Activated T-cell treated with anti-CD3 and anti-CD28 coated beads, Interleukin-2, amount 50 U/mL, for 4 hours (primary cell): ENCODE data around the gene KRT17. TPM values are rescaled to one million over a fixed set of nuclear protein-coding genes. Genes with fewer than 3 reads are reported as not detected.
"Not testable (repeated sequence)": the region's sequence is repeated elsewhere in the genome, so short reads cannot be mapped to it uniquely, and the experiment has no call there.

ENCODE experiments used
- ATAC-seq, 2 donors: fragments of 200-7000 bp; cut with Tn5 transposase; one replicate each; pipeline ENCODE4 v1.10.0; 2021
- DNase-seq: peaks from one replicate; pipeline ENCODE4 v3.0.0-alpha.2; 2020
- H3K27me3 Mint-ChIP-seq: one replicate; pipeline ENCODE4 v1.8.0; 2021; ENCODE audit warnings: low read depth, mixed read lengths
- H3K36me3 Mint-ChIP-seq: one replicate; pipeline ENCODE4 v1.8.0; 2022; ENCODE audit warnings: mixed read lengths; ENCODE audit not compliant: insufficient read depth
- H3K4me1 Mint-ChIP-seq: one replicate; pipeline ENCODE4 v1.8.0; 2021; ENCODE audit warnings: low read depth, mixed read lengths
- H3K4me3 Mint-ChIP-seq: one replicate; pipeline ENCODE4 v1.8.0; 2021; ENCODE audit warnings: mild to moderate bottlenecking, moderate library complexity, mixed read lengths
- H3K9me3 Mint-ChIP-seq: one replicate; pipeline ENCODE4 v1.8.0; 2021; ENCODE audit warnings: mixed read lengths
- total RNA-seq, 3 donors: library from RNA; stranded (reverse); gene quantifications; one replicate each; pipeline ENCODE4 v1.2.1, GENCODE V29; 2021

KRT17 gene
- total RNA-seq, 3 donors from 2014 or later: not detected

DNA sequence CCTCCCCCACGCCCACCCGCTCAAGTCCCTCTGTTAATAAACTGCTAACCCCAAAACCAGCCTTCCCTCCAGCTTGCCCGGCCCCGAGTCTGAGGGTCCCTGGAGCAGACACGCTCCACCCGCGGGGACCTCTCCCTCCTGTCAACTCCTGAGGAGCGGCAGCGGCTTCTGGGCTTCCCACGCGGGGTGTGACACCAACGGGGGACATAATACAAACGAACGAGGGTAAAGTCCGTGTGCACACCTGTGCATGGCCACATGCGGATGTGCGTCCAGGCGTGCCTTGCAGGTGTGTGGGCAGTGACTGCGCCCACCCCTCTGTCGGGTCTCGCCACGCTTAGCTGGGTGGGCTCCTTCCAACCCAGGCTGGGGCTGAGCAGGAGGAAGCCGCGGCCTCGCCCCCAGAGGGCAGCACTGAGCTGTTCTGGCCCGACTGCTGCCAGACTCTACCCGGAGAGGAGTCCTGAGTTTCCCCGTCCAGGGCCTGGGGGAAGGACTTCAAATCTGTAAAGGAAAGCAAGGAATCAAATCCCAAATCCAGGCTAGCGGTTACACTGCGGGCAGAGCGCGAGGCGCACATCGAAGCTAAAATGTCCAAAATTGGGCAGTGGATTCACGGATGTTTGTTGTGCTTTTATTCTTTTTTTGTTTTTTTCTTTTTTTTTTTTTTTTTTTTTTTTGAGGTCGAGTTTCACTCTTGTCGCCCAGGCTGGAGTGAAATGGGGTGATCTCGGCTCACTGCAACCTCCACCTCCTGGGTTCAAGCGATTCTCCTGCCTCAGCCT, 24.2 kb upstream of the KRT17 start:
- ATAC-seq: peak; percentile 90 to 92
- Mint-ChIP-seq H3K4me3 (peak overlapping the region; percentile 72), H3K27me3 (no peaks in the 10 kb centered on the region)

DNA sequence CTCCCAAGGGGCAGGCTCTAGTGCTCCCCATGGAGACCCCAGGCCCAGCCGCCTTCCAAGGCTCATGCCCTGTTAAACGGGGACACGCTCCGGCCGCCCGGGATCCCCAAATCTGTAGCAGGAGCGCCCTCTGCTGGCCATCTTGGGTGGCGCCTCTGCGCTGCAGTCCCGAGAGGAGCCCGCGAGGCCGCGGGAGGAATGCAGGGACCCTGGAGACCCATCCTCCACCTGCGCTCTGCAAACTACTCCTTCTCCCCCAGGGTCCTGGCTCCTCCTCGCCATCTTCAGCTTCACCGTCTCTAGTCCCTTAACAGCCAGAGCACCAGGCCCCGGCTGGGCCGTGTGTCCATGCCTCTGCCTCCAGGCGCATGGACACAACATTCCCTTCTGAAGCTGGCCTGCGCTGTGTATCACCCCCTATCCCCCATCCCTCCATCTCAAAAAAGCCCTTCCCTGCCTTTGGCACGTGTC, 23.6 kb upstream of the KRT17 start:
- H3K36me3 Mint-ChIP-seq: no peaks in the 10 kb centered on the region
- DNase-seq: peak; percentile 92
- ATAC-seq: peak; percentile 84 to 87
- H3K9me3 Mint-ChIP-seq: no peaks in the 10 kb centered on the region
- H3K4me3 Mint-ChIP-seq: peak overlapping the region; percentile 72
- peaks cover 10% of the 10 kb centered on the region for H3K4me1 Mint-ChIP-seq
- no peaks in the 10 kb centered on the region for H3K27me3 Mint-ChIP-seq

More for the DNA sequence above, 24.2 kb upstream of the KRT17 start:
- Mint-ChIP-seq H3K4me1 (peaks cover 10% of the 10 kb centered on the region), H3K9me3 (no peaks in the 10 kb centered on the region), H3K36me3 (no peaks in the 10 kb centered on the region)
- peak; percentile 84 for DNase-seq

DNA sequence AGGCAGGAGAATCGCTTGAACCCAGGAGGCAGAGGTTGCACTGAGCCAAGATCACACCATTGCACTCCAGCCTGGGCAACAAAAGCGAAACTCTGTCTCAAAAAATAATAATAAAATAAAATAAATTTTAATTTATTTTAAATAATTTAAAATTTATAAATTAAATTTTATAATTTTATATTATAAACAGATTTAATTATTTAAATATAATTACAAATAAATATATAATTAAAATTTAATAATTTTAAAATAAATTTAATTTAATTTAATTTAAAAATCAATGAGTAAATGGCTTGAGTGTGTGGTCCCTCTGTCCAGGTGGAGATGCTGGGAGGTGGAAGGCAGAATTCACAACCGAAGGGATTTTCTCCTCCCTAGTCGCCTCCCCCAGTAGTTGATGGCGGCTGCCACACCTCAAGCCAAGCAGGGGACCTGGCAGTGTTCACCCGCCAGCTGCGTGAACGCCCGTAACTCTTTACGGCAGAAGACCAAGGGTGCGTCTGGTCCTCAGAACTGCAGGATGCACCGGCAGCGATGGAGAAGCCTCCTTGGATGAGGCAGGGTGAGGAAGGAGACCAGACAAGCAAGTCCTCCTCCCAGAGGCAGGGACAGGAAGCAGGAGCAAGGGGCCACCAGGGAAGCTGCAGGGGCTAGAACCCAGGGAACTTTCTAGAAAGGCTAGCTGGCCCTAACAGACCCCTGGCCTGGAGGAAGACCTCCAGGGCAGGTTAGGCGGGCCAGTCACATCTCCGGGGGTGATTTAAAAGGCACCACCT, 22.9 kb upstream of the KRT17 start:
- H3K36me3 Mint-ChIP-seq: no peaks in the 10 kb centered on the region
- peaks cover 10% of the 10 kb centered on the region for H3K4me1 Mint-ChIP-seq
- DNase-seq (no peak), ATAC-seq (no peak)
- H3K4me3 Mint-ChIP-seq: no peak overlapping the region
- no peaks in the 10 kb centered on the region for H3K27me3 Mint-ChIP-seq
- H3K9me3 Mint-ChIP-seq: no peaks in the 10 kb centered on the region

DNA sequence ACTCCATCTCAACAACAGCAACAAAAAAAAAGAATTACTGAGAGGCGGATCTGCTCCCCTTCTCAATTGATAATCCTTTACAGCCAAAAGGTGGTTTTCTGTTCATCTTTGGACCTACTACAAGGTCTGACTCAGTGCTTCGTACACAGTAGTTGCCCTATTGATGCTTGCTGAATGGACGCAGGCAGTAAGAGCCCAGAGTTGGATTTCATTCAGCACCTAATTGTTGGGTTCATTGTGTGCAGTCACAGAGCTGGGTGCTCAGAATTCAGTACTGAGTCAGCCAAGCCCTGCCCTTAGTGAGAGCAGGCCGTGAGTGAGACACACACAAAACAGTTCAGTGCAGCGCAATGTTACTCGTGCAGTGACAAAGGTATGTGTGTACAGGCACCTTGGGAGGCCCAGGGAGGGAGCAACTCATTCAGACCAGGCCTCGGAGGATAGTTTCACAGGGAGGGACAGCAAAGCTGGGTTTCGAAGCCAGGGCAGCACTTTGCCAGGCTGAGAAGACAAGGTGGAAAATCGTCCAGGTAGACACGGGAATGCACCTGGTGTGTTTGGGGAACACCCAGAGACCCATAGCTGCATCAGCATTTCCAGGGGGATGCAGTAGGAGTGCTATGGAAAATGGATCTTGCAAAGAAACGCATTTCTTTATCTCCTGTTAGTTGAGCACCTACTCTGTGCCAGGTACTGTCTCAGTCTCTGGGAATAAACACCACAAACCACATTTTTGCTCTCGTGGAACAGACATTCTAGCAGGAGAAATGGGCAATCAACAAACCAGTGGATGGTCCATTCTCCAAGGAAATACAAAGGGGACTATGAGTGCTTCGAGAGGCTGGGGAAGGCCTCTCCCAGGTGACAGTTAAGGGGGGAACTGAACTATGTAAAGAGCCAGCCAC, 18.1 kb upstream of the KRT17 start:
- DNase-seq: no peak
- H3K36me3 Mint-ChIP-seq: no peaks in the 10 kb centered on the region
- no peaks in the 10 kb centered on the region for H3K9me3 Mint-ChIP-seq
- H3K27me3 Mint-ChIP-seq: no peaks in the 10 kb centered on the region
- ATAC-seq: no peak
- H3K4me3 Mint-ChIP-seq: no peak overlapping the region
- H3K4me1 Mint-ChIP-seq: no peaks in the 10 kb centered on the region

DNA sequence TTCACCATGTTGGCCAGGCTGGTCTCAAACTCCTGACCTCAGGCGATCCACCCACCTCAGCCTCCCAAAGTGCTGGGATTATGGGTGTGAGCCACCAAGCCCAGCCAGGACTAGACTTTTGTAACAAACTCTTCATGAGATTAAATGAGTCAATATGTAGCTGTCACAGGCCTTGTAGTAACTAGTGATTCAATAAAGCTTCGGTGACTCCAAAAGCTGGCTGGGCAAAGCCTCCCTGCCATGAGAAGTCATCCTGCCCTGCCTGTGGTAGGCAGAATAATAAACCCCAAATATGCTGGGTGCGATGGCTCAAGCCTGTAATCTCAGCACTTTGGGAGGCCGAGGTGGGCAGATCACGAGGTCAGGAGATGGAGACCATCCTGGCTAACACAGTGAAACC, 16.2 kb upstream of the KRT17 start:
- not testable (repeated sequence) for ATAC-seq, H3K4me3 Mint-ChIP-seq, H3K27me3 Mint-ChIP-seq, H3K4me1 Mint-ChIP-seq, H3K9me3 Mint-ChIP-seq, H3K36me3 Mint-ChIP-seq, DNase-seq

DNA sequence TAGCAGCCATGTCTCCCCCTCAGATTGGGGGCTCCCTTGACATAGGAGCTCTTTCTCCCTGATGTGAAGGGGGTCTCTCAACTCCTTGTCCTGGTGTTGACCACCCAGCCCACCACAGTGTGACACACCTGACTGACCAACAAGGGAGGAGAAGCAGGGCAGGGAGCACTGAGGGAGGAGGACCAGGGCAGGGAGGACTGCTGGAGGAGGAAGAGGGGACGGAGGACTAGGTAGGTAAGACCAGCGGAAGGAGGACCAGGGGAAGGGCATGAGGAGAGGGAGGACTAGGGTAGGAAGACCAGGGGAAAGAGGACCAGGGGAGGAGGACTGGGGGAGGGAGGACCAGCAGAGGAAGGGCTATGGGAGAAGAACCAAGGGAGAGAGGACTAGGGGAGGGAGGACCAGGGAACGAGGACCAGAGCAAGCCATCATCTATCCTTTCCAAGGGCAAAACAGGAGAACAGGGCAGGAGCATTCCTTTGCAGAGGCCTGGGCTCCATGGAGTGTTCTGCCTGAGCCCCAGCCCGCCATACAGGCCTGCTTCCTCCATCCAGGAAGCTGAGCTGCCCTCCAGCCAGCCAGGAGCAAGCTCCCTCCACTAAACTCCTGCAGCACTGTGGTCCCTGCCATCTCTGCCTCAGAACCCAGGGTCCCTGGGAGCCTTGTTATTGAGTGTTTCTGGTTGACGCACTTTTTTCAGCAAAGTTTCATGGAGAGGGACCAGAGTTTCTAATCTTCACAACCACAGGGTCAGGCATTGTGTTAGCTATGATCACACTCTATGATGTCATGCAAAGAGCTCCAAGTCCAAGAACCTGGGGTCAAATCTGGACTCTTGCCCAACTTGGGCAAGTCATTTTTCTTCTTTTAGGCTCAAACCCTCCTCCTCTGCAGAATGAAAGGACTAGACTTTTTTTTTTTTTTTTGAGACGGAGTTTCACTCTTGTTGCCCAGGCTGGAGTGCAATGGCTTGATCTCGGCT, 15.4 kb upstream of the KRT17 start:
- H3K4me1 Mint-ChIP-seq: no peaks in the 10 kb centered on the region
- no peak overlapping the region for H3K4me3 Mint-ChIP-seq
- DNase-seq (no peak), ATAC-seq (no peak)
- H3K9me3 Mint-ChIP-seq: no peaks in the 10 kb centered on the region
- no peaks in the 10 kb centered on the region for H3K27me3 Mint-ChIP-seq
- no peaks in the 10 kb centered on the region for H3K36me3 Mint-ChIP-seq

DNA sequence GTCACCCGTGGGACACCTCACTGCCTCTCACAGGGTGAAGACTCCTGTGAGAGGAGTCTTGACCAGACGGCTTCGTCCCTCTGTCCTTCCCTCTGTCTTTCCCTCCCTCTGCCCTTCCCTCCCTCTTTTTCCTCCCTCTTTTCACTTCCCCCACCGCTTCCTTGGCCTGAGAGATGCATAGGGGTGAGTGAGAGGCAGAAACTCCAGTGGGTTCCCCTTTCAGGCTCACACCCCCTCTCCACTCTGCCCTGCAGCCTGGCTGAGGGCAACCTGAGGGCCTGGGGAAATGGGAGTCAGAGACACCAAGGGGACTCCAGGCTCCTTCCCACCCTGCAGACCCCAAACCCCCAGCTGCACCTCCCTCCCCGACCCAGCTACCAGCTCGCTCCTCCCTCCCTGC, 14.6 kb upstream of the KRT17 start:
- no peaks in the 10 kb centered on the region for H3K36me3 Mint-ChIP-seq
- no peak for ATAC-seq
- DNase-seq: no peak
- H3K4me3 Mint-ChIP-seq: no peak overlapping the region
- H3K9me3 Mint-ChIP-seq: no peaks in the 10 kb centered on the region
- no peaks in the 10 kb centered on the region for H3K27me3 Mint-ChIP-seq
- no peaks in the 10 kb centered on the region for H3K4me1 Mint-ChIP-seq

DNA sequence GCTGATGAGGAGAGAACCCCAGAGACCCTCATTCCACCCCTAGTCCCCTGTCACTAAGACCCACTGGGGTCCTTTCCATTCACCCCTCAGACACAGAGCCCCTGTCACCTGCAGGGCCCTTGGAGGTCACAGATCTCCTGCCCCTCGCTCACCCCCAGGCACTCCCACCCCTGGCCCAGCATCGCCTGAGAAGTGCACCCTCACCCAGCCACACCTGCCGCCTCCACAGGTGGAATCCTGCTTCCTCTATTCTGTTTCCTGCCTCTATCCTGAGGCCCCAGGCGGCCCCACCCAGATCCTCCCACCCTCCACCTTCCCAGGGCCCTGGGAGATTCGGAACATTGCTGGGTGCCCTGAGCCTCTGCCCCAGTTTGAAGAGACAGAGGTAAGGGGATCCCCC, 13.8 kb upstream of the KRT17 start:
- DNase-seq: no peak
- Mint-ChIP-seq H3K4me3 (no peak overlapping the region), H3K4me1 (no peaks in the 10 kb centered on the region), H3K9me3 (no peaks in the 10 kb centered on the region), H3K36me3 (no peaks in the 10 kb centered on the region), H3K27me3 (no peaks in the 10 kb centered on the region)
- ATAC-seq: no peak

DNA sequence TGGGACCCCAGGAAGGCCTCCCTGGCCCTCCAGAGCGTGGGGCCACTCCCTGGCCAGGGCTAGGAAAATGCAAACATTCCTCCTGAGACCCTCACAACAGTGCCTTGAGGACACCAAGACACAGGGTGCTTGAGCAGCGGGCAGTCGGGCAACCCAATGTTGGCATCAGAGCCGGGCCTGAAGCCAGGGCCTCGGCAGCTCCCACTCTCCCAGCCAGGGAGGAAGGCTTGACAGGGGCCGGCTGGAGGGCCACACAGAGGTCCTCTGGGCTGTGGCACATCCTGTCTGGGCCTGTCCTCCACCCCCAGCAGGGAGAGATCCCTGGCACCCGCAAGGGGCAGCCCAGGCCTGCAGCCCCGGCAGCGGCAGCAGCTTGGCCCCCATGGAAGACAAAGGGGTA, 12.3 kb upstream of the KRT17 start:
- Mint-ChIP-seq H3K4me1 (no peaks in the 10 kb centered on the region), H3K9me3 (no peaks in the 10 kb centered on the region), H3K4me3 (no peak overlapping the region), H3K27me3 (no peaks in the 10 kb centered on the region), H3K36me3 (no peaks in the 10 kb centered on the region)
- DNase-seq (no peak), ATAC-seq (no peak)

DNA sequence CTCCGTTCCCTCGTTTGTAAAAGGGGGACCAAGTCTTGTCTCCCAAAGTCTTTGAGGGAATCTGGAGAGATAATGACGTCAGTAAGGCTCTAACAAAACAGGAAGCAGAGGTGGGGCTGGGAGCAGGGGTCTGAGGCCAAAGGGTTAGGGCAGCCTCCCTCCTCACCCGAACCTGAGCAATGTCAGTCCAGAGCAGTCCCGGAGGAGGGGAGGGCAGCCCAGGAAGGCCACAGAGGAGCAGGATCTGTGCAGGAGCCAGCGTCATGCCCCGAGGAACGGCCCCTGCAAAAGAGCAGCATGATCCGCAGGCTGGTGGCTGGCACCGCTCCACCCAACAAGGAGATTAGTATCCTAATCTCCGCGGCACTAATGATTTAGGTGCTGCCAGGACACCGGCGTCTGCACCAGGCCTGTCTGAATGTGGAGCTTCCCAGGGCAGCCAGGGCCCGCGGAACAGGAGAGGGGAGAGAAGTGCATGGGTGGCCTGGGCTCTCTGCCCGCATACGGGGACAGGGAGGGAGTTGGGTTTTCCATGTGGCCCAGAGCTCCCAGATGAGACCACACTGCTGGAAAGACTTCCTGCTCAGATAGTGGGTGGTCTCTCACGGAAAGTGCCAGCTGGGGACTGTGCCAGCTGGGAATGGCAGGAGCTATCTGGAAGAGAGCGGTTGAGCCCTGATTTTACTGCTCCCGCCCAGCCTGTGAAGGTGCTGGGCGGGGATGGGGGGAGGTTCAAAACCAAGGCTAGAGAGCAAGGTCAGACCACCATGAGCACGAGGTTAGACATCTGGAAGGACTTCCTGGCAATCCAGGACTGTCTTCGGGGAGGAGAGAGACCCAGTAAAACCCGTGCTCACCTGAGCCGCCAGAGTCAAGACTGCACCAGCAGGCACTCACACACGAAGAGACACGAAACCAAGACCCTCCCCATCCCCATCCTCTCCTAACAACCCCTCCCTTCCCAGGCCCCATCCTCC, 11.0 kb upstream of the KRT17 start:
- H3K36me3 Mint-ChIP-seq: no peaks in the 10 kb centered on the region
- no peaks in the 10 kb centered on the region for H3K4me1 Mint-ChIP-seq
- H3K4me3 Mint-ChIP-seq: no peak overlapping the region
- DNase-seq: no peak
- ATAC-seq: no peak
- H3K9me3 Mint-ChIP-seq: no peaks in the 10 kb centered on the region
- H3K27me3 Mint-ChIP-seq: no peaks in the 10 kb centered on the region

DNA sequence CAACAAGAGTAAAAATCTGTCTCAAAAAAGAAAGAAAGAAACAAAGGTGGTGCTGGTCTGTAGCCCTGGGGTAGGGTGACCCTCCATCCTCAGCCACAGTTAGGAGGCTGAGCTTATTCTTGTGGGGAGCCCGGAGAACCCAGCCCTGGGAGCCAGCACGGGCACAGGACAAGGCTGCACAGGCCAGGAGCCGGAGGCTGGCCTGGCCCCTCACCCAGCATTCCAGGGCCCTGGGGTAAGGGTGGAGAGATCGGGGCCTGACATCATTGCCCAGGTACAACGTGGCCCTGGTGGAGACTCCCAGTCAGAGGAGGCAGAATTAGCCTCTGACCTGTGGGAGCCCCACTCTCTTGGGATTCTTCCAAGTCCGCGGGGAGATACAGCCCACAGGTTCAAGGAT, 10.3 kb upstream of the KRT17 start:
- ATAC-seq (no peak), DNase-seq (no peak)
- Mint-ChIP-seq H3K4me1 (no peaks in the 10 kb centered on the region), H3K9me3 (no peaks in the 10 kb centered on the region), H3K36me3 (no peaks in the 10 kb centered on the region), H3K27me3 (no peaks in the 10 kb centered on the region), H3K4me3 (no peak overlapping the region)

DNA sequence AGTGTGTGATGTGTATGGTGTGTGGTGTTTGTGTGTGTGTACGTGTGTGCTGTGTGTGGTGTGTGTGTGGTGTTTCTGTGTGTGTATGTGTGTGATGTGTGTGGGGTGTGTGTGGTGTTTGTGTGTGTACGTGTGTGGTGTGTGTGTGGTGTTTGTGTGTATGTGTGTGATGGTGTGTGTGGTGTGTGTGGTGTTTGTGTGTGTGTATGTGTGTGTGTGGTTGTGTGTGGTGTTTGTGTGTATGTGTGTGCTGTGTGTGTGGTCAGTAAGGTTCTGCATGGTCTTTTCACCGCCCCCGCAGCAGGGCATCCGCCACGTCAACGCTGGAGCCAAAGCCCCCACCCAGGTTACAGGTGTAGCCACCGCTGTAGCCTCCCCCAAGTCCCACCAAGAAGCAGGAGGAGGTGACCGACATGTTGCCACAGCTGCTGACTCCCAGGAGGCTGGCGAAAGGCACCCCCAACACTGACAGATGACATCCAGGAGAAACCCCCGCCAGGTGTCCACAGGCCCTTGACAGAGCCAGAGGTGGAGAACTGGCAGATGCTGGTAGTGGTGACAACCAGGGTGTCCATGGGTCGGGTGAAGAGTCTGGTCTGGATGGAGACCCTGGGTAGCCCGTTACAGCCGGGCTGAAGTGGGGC, 9.3 kb upstream of the KRT17 start:
- no peak for ATAC-seq
- Mint-ChIP-seq H3K4me1 (no peaks in the 10 kb centered on the region), H3K9me3 (no peaks in the 10 kb centered on the region), H3K27me3 (no peaks in the 10 kb centered on the region), H3K36me3 (no peaks in the 10 kb centered on the region), H3K4me3 (no peak overlapping the region)
- DNase-seq: no peak
